Aorta (tissue), 5 donors: Measurements from ENCODE around the gene CAPN13. TPM values are rescaled to one million over a fixed set of nuclear protein-coding genes. Genes with fewer than 3 reads are reported as not detected.

Source experiments
- ATAC-seq: fragments of 200-7000 bp; cut with Tn5 transposase; one replicate; pipeline ENCODE4 v1.9.1; 2022; ENCODE audit warnings: moderate library complexity; ENCODE audit not compliant: low FRiP score
- DNase-seq, 2 donors: peaks; one replicate each; pipeline ENCODE4 v3.0.0-alpha.2; 2020
- H3K27ac ChIP-seq, 2 donors: one replicate each; pipeline ENCODE4 v1.5.1; 2013; ENCODE audit warnings: low read length in 2 of 2, mild to moderate bottlenecking in 2 of 2, moderate library complexity in 2 of 2, control low read depth in 1 of 2, inconsistent platforms in 1 of 2, low read depth in 1 of 2
- H3K27me3 ChIP-seq, 2 donors: one replicate each; pipeline ENCODE4 v1.6.1; 2013; ENCODE audit warnings: control low read depth in 1 of 2, low read length in 1 of 2, mild to moderate bottlenecking in 1 of 2, moderate library complexity in 1 of 2; ENCODE audit not compliant: insufficient read depth in 2 of 2, control insufficient read depth in 1 of 2
- H3K36me3 ChIP-seq, 2 donors: one replicate each; pipeline ENCODE4 v1.6.1; 2013; ENCODE audit warnings: control low read depth in 1 of 2, low read length in 1 of 2, mild to moderate bottlenecking in 1 of 2; ENCODE audit not compliant: insufficient read depth in 2 of 2, control insufficient read depth in 1 of 2
- H3K4me1 ChIP-seq, 2 donors: one replicate each; pipeline ENCODE4 v1.6.1; 2013; ENCODE audit warnings: low read length in 2 of 2, control low read depth in 1 of 2, mild to moderate bottlenecking in 1 of 2, moderate library complexity in 1 of 2; ENCODE audit not compliant: insufficient read depth in 2 of 2, control insufficient read depth in 1 of 2
- H3K4me3 ChIP-seq, 2 donors: one replicate each; pipeline ENCODE4 v1.5.1; 2013; ENCODE audit warnings: low read length in 2 of 2, control low read depth in 1 of 2, mild to moderate bottlenecking in 1 of 2
- H3K9me3 ChIP-seq: one replicate; pipeline ENCODE4 v1.6.1; 2013; ENCODE audit warnings: mild to moderate bottlenecking, low read length; ENCODE audit not compliant: control insufficient read depth
- WGBS, 2 donors: extraction: QIAGEN DNeasy Blood & Tissue Kit; methylation state at CpG; one replicate each; pipeline ENCODE4 v1.1.7; 2013; 5-methylcytosine and 5-hydroxymethylcytosine counted together
- intact Hi-C, 2 donors: fragments of 100-400 bp; cut with DNase I; formaldehyde crosslinking; loops; one replicate each; pipeline versions ENCODE4 v1.14.2 to v1.15.0; 2022
- polyA plus RNA-seq, 2 donors: library from polyadenylated mRNA; stranded (reverse); fragments of 200-250 nt; gene quantifications; one replicate each; pipeline ENCODE4 v1.2.3, GENCODE V29; 2013
- total RNA-seq, 2 donors: library from RNA; stranded (reverse); fragmentation: NEBNext Ultra II Directional; extraction: Animal tissue kit (Norgen Biotek cat#: 25700); gene quantifications; one replicate each; pipeline ENCODE4 v1.2.1, GENCODE V29; 2021
- donor health status: healthy with polysubstance abuse.
- donor health status: Bipolar disorder and iron deficiency.
- donor health status: DM: no; HTN: no; CAD: no.
- donor health status: DM: no; HTN: no; CAD: no.
- donor health status: DM: yes; HTN: yes; CAD: no.

The CAPN13 gene
- total and polyA plus RNA-seq, 4 donors = 3.3 TPM; not detected in 3

DNA sequence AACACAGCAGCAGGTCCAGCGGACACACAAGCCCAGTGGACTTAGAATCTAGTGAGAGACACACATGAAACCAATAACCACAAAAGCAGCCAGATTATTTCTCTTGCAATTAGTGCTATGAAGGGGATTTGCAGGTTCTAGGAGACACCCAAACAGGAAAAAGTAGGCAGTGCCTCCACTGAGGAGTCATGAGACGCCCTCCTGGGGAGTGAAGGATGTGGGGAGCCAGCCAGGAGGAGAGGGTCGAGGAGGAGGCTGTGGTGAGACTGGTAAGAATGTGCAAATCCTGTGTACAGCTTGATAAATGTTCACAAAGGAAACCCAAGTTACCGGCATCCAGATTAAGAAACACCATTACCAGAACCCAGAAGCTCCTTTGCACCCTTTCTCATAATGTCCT is 2.7 kb upstream of the CAPN13 start:
- DNase-seq = no peak

DNA sequence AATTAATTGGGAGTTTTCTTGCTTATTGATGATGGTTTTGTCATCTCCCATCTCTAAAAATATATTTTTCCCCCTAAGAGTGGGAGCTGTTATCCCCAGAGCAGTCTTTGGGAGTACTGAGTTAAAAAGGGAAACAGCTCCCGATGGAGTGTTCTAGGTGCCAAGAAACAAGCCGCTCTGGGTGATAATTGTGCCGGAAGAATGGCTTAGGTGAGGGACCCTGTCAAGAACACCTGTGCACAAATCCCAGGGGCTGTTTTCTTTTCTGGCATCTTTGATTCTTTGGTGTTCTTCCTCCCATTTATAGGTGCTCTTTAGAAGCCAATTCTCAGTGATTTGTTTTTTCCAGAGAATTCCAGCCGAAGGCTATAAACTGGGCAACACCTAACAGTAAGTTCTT is 1.4 kb upstream of the CAPN13 start:
- DNase-seq (no peak), ATAC-seq (no peak)
- Histone ChIP-seq H3K27ac (no peak overlapping the region), H3K36me3 (no peaks in the 10 kb centered on the region), H3K4me1 (no peaks in the 10 kb centered on the region), H3K9me3 (peaks cover 2% of the 10 kb centered on the region), H3K27me3 (peaks cover 0 to 2% of the 10 kb centered on the region in 2 donors), H3K4me3 (no peak overlapping the region)
- 17 to 38% methylated on average over 4 of the region's 4 CpGs for WGBS, 2 donors
- intact Hi-C loops = no loop called here

More for the DNA sequence above, 2.7 kb upstream of the CAPN13 start:
- ATAC-seq = no peak
- no peaks in the 10 kb centered on the region for H3K4me1 ChIP-seq
- no peak overlapping the region for H3K27ac ChIP-seq
- no peaks in the 10 kb centered on the region for H3K36me3 ChIP-seq
- 58 to 61% methylated on average over 4 of the region's 4 CpGs for WGBS, 2 donors
- H3K27me3 ChIP-seq = peaks cover 0 to 2% of the 10 kb centered on the region in 2 donors
- H3K9me3 ChIP-seq = peaks cover 2% of the 10 kb centered on the region
- no peak overlapping the region for H3K4me3 ChIP-seq
- intact Hi-C loops = no loop called here

DNA sequence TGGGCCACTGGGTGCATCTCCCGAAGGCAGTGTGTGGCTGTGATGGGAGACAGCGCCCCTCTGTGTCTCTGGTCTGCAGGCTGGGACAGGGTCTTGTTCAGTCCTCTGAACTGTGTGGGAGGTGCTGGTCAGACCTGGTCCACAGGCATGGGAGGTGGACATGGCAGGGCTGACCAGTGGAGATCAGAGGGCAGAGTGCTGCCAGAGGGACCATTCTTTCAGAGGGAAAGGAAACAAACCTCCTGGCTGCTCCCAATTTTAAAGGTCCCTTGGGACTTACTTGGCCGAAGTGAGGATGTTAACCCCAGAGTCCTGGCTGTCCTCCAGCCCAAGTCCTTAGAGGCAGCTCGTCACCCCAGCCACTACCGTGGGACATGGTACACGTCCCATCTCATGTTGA is 4.0 kb downstream of the CAPN13 start:
- ATAC-seq (no peak), DNase-seq (no peak)
- intact Hi-C loops = no loop called here
- 32 to 36% methylated on average over 6 of the region's 6 CpGs for WGBS, 2 donors
- H3K9me3 ChIP-seq = no peaks in the 10 kb centered on the region
- no peaks in the 10 kb centered on the region for H3K36me3 ChIP-seq
- no peak overlapping the region for H3K4me3 ChIP-seq
- H3K4me1 ChIP-seq = no peaks in the 10 kb centered on the region
- no peaks in the 10 kb centered on the region for H3K27me3 ChIP-seq
- no peak overlapping the region for H3K27ac ChIP-seq

DNA sequence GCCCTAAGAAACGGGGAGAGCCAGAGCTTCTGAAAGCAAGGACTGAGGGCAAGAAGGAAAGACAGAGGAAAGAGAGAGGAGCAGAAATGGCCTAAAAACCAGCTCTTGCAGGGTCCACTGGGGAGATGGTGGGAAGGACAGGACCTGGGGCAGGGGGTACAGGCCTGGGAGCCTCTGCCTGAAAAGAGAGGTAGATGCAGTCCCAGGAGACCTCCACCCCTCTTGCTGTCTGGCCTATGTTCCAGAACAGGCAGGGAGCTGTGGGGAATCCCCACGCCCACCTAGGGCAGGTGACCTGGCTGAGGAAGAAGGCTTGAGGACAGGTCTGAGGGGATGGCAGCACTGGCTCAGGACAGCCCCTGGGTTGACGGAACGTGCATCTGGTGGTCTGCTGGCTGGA is 4.6 kb downstream of the CAPN13 start:
- WGBS, 2 donors = 85 to 89% methylated on average over 4 of the region's 4 CpGs
- Histone ChIP-seq H3K4me1 (no peaks in the 10 kb centered on the region), H3K36me3 (no peaks in the 10 kb centered on the region)

DNA sequence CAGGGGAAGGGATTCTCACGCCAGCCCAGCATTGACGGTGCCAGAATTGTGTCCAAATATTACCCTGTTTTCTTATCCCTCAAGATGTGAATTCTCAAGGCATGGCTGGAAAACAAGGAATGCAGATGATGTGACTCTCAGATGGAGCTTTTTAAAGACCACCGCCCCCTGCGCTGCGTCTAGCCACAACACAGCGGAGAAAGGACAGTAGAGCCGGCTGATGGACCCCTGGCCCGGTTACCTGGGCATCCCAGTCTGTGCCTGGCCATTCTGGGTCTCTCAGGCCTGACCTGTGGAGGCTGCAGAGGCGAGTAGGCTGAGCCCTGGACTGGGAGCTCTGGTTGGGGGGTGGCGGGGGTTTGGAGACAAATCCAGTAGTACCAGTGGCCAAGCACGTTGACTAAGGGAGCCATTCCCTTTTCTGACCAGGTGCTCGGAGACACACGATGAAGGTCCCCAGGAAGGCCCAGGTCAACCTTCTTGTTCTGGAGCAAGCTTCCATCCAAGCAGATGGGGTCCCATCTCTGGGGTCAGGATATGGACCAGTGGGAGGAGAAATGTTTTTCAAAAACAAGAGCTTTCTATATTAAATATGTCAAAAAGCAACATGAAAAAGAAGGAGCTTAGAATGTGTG is 5.3 kb downstream of the CAPN13 start:
- 94 to 96% methylated on average over 13 of the region's 13 CpGs for WGBS, 2 donors
- Histone ChIP-seq H3K4me3 (no peak overlapping the region), H3K27me3 (no peaks in the 10 kb centered on the region), H3K36me3 (no peaks in the 10 kb centered on the region), H3K27ac (no peak overlapping the region), H3K9me3 (no peaks in the 10 kb centered on the region), H3K4me1 (no peaks in the 10 kb centered on the region)
- intact Hi-C loops = no loop called here
- DNase-seq = no peak
- ATAC-seq = no peak

More for the DNA sequence above, 4.6 kb downstream of the CAPN13 start:
- no peak overlapping the region for H3K4me3 ChIP-seq
- intact Hi-C loops = no loop called here
- no peak for DNase-seq
- H3K9me3 ChIP-seq = no peaks in the 10 kb centered on the region
- ATAC-seq = no peak
- H3K27me3 ChIP-seq = no peaks in the 10 kb centered on the region
- no peak overlapping the region for H3K27ac ChIP-seq

DNA sequence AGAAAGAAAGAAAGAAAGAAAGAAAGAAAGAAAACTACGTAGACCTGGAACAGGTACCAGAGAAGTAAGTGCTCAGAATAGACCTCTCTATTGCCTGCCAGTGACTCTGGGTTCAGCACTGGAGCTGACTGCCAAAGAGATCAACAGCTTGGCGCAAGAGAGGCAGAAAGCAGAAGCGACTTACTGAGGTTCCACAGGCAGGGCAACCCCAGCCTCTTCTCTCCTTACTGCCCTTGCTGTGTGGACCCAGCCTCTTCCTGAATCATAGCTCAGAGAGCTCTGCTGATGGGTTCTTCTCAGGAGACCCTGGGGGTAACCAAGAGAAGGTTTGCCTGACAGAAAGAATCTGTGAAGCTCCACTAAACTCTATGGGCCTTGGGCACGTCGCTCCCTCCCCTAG is 7.1 kb downstream of the CAPN13 start:
- DNase-seq = no peak
- Histone ChIP-seq H3K4me3 (no peak overlapping the region), H3K27me3 (no peaks in the 10 kb centered on the region), H3K4me1 (no peaks in the 10 kb centered on the region), H3K9me3 (no peaks in the 10 kb centered on the region), H3K36me3 (no peaks in the 10 kb centered on the region), H3K27ac (no peak overlapping the region)
- intact Hi-C loops = no loop called here
- ATAC-seq = no peak
- WGBS, 2 donors = 89 to 92% methylated on average over 5 of the region's 5 CpGs

DNA sequence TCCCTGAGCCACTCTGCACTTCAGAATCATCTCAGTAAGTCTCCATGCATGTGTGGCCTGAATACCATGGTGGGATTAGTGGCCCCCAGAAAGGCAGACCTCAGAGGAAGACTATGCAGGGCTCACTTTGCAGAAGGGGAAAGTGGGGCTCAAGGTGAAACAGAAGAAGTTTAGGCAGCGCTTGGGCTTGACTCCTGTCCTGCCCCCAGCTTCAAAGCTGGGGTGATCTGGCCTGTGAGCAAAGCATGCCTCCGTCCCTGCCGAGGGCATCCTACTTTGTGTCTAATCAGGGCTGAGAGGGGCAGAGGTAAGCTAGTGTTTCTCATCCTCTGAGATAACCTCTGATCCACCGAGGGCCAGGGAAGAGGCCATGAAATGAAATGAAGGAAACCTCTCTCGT is 7.9 kb downstream of the CAPN13 start:
- Histone ChIP-seq H3K27me3 (no peaks in the 10 kb centered on the region), H3K27ac (no peak overlapping the region), H3K36me3 (no peaks in the 10 kb centered on the region), H3K4me3 (no peak overlapping the region), H3K9me3 (no peaks in the 10 kb centered on the region), H3K4me1 (no peaks in the 10 kb centered on the region)
- no peak for ATAC-seq
- intact Hi-C loops = no loop called here
- 75 to 95% methylated on average over 5 of the region's 5 CpGs for WGBS, 2 donors
- no peak for DNase-seq

DNA sequence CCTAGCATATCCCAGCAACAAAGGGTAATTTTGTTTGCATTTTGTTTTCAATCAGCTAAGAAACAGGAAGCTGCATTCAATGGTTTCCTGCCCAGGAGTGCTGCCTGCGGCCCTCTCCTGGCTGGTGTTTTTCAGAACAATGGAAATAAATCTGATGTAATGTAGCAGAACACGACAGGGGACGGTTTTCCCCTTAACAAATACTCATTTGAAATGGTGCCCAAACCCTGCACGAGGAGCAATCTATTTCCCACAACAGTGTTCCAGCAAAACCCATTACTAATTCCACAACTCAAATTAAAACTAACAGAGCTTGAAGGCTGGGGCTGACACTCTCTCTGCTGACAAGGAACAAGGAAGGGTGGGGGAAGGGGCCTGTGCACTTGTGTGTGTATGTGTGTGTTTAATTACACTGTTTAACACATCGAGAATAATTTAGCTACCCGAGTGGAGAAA is 8.7 kb downstream of the CAPN13 start:
- WGBS, 2 donors = 26 to 32% methylated on average over 6 of the region's 6 CpGs
- no peaks in the 10 kb centered on the region for H3K4me1 ChIP-seq
- no peak overlapping the region for H3K27ac ChIP-seq
- intact Hi-C loops = no loop called here
- DNase-seq (no peak), ATAC-seq (no peak)
- H3K36me3 ChIP-seq = no peaks in the 10 kb centered on the region
- H3K4me3 ChIP-seq = no peak overlapping the region
- no peaks in the 10 kb centered on the region for H3K9me3 ChIP-seq
- no peaks in the 10 kb centered on the region for H3K27me3 ChIP-seq

DNA sequence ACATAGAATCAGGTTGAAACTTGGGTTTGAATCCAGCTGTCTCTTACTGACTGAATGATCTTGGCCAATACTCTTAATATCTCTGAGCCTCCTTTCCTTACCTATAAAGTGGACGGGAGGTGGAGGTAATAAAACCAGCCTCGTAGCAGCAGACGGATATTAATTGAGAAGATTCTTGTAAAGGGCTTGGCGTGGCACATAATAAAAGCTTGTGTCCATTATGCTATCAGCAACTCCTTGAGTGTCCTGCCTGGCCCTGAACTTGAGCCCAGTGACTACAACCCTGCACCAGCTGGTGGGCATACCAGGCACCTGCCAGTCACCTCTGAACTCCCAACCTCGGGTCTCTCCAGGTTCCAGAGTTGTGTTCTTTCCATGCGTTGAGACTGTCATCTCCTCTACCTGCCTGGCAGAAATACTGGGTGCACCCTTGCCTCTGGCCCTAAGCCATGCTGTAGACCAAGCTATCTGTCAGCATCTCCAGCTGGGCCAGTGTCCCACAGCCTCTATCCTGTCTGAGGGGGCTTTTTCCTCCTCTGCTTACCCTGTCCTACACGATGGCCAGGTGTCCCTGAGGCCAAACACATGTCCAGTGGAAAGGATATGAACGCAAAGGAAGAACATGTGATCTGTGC is 9.7 kb downstream of the CAPN13 start:
- Histone ChIP-seq H3K27me3 (no peaks in the 10 kb centered on the region), H3K4me3 (no peak overlapping the region), H3K9me3 (no peaks in the 10 kb centered on the region), H3K36me3 (no peaks in the 10 kb centered on the region), H3K4me1 (no peaks in the 10 kb centered on the region), H3K27ac (no peak overlapping the region)
- intact Hi-C loops = no loop called here
- DNase-seq (no peak), ATAC-seq (no peak)
- WGBS, 2 donors = 92 to 94% methylated on average over 8 of the region's 8 CpGs
